ENCODE results near the gene LILRB4.
"Not testable (repeated sequence)": the region's sequence is repeated elsewhere in the genome, so short reads cannot be mapped to it uniquely, and the experiment has no call there.

GRCh38 chr19:54643583-54643982 lies 19.2 kb upstream of the LILRB4 start:
- TF ChIP-seq POLR2A (IDR thresholded peaks at IDR 0.05; ENCODE audit: low read length); GATA1 (IDR thresholded peaks at IDR 0.05; ENCODE audit: low read depth, low read length): not testable (repeated sequence)

Data from erythroblast (primary cell).